Stimulated activated CD8-positive, alpha-beta memory T cell treated with anti-CD3 and anti-CD28 coated beads, Interleukin-4, amount 100 ng/mL, for 1 hour (primary cell): ENCODE results near the gene CALML4.
"Not testable (repeated sequence)": the region's sequence is repeated elsewhere in the genome, so short reads cannot be mapped to it uniquely, and the experiment has no call there.

Source experiments
- DNase-seq, 2 donors: peaks; one replicate each; pipeline ENCODE4 v3.0.0-alpha.2; 2020; ENCODE audit warnings: low read depth in 2 of 2, low spot score in 1 of 2

Gene CALML4

GRCh38 chr15:68208636-68209240 is 3.6 kb upstream of the CALML4 start:
- no peak for DNase-seq

GRCh38 chr15:68208136-68208535 is 3.0 kb upstream of the CALML4 start:
- DNase-seq, result no peak

DNA sequence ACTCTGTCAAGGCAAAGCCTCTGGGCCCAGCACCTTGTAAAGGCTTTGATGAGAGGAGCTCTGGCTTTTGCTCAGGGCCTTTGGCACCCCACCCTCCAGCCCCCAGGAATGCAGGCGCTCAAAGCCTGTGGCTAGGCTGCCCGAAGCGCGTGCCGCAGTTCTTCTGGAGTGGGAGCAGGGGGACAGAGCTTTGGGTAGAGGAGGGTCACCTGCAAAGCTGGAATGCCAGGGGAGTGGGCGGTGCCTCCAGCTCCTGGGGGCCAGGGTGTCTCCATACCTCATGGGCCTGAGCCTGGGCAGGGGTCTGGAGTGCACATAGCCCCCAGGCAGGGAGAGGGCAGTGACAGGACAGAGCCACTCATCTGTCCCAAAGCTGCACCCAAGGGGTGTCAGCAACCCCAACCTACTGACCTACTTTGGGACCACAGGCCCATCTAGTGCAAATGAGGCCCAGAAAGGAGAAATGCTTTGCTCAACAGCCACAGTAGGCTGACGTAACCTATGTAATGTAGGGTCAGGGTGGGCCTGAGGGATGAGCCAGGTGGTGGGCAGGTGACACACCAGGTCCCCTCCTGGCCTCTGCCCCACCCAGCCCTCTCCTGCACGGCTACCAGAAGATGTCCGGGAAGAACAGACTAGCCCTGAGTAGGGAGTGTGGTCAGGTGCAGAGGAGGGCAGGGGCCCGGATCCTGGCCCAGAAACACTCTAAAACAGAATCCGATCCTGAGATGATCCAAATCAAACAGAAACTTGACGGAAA is 2.2 kb upstream of the CALML4 start:
- DNase-seq, result no peak

GRCh38 chr15:68206711-68207151 is 1.6 kb upstream of the CALML4 start:
- DNase-seq, result no peak

DNA sequence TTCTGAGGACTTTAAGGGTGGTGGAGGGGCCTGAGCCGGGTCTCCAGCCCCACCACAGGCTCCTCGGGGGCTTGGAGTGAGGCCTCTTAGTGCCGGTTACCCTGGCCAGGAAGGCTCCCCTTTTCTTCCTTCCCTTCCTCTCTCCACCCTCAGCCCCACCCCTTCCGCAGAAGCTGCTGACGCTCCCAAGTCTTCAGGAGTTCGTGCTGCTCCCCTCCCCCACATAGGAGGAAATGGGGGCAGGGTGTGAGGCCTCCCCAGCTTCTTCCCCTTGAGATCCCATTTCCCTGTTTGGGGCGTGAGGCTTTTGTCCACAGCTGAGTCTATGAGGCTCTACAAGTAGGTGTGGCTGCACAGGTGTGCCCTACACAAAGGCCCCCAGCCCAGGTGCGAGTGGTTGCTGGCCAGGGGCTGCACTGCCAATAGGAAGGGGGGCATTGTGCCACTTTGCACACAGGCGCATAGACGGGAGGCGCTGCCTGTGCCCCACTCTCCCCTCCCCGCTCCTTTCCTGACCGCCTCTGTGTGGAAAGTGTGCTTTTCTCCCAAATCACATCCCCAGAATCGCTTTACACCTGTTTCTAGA is 915 bp upstream of the CALML4 start:
- no peak for DNase-seq

GRCh38 chr15:68205558-68205944 is 419 bp upstream of the CALML4 start:
- no peak for DNase-seq

DNA sequence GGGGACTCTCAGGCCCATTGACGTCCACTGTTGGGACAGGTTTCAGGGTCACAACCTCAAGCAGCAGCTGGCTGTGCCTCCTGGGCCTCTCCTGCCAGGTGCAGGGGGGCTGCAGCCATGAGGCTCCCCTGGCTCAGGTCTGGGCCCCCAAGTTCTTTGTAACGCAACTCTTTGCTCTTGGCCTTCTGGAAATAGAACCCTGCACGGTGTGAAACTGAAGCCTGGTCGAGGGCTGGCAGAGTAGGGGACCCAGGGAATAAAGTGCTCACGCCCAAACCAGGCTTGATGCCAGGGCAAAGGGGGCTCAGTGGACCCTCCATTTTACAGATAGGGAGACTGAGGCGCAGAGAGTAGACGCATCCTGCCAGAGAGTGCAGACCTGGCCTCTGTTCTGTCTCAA is 771 bp downstream of the CALML4 start:
- DNase-seq, result no peak

DNA sequence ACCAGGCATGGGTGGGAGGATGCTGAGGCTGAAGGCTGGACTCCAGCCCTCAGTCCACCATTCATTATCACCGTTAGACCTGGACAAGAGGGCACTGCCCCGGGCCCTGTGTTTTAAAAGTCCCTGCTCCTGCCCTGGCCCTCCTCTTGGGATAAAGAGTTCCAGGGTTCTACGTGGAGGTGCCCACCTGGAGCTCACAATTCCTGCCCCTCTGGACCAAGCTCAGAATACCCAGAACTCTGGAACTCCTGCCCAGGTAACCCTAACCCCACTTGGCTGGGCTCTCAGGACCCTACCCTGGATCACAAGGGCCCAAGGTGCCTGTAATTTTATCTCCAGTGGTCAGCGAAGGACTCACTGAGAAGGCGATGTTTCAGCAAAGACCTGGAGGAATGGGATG is 1.2 kb downstream of the CALML4 start:
- DNase-seq, result no peak

DNA sequence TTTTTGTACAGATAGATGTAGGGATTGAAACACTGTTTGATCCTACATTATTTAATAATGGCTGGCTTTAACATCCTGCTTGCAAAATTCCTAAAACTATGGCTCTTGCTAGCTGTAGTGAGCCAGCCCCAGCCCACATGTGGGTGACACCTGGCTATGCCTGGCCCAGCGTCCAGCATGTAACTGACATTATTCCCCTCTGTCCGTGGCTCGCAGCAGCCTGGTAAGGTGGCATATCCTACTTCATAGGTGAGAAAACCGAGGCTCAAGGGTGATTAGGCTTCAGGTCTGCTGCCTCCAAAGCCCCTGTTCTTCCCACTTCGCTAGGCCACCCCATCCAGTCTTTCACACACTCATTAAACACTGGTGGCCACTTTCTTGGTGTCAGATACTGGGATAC is 1.6 kb downstream of the CALML4 start:
- DNase-seq, result no peak

DNA sequence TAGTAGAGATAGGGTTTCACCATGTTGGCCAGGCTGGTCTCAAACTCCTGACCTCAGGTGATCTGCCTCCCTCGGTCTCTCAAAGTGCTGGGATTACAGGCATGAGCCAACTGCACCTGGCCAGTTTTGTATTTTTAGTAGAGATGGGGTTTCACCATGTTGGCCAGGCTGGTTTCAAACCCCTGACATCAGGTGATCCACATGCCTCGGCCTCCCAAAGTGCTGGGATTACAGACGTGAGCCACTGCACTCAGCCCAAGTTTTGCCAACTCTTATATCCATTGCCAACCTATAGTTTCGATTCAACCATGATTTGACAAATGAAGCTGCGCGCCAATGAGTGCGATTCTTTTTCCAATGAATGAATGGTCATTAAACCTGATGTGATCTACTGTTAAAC is 2.1 kb downstream of the CALML4 start:
- DNase-seq, result not testable (repeated sequence)

GRCh38 chr15:68201879-68202261 is 3.3 kb downstream of the CALML4 start:
- no peak for DNase-seq

- DNase-seq, result no peak
Observed at GRCh38 chr15:68201153-68201878, 3.8 kb downstream of the CALML4 start.

DNA sequence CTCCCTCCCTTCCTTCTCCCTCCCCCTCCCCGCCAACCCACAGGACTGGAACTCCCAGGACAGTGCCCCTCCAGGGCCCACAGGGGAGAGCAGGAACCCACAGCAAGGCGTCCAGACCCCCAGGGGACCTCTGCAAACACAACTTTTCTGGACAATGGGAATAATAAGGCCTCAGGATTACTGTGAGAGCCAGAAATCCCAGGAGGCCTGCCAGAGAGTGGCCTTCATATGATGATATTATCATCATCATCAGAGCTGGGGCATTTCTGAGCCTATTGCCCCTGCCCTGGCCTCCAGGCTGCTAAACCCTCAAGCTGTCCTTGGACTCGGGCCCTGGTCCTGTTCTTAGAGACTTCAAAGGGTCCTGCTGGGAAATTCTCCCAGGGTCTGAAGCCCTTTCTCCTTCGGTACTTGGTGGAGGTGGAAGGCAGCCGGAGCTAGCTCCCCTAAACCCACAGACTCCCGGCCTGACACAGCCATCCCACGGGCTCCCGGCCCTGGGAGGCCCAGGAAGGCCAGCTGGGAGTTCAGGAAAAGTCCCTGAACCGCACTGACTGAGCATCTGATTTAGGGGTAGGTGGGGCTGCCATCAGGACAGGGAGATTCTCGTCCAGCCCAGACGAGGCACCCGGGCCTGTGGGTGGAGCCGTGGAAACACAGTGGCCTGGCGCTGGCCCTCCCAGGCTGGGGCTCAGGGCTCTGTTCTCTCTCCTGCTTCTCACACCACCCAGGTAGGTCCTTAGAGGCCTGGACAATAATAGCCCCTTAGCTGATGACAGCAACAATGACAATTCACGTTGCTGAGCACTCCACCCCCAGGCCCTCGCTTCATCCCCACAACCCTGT is 4.9 kb downstream of the CALML4 start:
- no peak for DNase-seq

GRCh38 chr15:68199340-68199739 is 5.8 kb downstream of the CALML4 start:
- no peak for DNase-seq

GRCh38 chr15:68197661-68198437 is 7.3 kb downstream of the CALML4 start:
- no peak for DNase-seq

GRCh38 chr15:68197170-68197492 is 8.0 kb downstream of the CALML4 start:
- no peak for DNase-seq

- no peak for DNase-seq
Observed at GRCh38 chr15:68196445-68197169, 8.5 kb downstream of the CALML4 start.

DNA sequence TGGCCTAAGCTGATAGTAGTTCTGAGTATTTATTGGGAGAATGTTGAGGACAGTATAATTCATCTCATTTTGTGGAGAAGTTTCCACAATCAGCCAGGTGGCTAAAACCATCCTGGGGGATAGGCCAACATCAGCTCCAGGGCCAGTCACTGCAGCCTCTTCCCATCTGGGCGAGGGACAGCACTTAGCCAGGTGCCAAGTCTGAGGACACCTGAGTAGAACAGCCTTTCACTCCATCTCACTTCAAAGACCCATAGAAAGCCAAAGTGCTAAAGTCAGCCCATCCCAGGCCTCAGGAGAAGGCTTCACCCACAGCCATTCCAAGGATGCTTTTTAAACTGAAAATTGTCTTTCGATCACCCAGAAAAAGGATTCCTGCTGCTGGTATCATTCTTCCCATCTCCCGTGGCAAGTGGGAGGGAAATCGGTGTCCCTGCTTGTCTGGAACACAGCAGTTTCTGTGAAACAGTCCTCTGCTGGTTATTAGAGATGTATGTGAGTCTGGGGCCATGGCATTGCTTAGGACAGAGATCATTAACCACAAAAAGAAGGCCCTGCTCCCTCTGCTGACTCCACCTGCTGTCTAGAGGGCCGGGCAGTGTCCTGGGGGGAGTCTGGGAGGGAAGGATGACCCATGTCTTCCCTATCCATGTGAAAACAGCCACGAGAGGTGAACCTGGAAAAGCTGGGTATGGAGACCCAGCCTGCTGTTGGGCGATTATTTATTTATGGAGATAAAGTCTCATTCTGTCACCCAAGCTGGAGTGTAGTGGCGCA is 9.6 kb downstream of the CALML4 start:
- no peak for DNase-seq
